CD4-positive, alpha-beta T cell treated with Interleukin-21 for 1 hour (primary cell): Measurements from ENCODE around the gene RS1.
A peak's percentile ranks its signal among the peaks of the same experiment; 100 is the strongest.

ENCODE experiments used
- DNase-seq: peaks from one replicate; pipeline ENCODE4 v3.0.0-alpha.2; 2020

The RS1 gene

DNA sequence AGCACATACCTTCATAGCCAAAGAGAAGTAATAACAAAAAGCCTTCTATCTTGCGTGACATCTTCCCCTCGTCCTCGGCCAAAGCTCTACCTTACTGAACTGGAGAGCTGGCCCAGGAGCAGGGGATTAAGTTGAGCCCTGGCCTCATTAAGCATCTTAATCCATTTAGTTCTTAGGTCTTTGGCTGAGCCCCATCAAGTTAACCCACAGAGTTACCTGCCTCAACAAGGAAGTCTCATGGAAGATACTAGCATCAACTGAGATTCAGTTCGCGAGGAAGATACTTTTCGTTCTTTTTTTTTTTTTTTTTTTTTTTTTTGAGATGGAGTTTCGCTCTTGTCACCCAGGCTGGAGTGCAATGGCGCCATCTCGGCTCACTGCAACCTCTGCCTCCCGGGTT is at the start of gene RS1:
Gene RS1, minus strand, starts transcription at position 101 of the 400 bp plus-strand sequence. Its CDS starts 40 bp downstream, at position 61.
- no peak for DNase-seq

DNA sequence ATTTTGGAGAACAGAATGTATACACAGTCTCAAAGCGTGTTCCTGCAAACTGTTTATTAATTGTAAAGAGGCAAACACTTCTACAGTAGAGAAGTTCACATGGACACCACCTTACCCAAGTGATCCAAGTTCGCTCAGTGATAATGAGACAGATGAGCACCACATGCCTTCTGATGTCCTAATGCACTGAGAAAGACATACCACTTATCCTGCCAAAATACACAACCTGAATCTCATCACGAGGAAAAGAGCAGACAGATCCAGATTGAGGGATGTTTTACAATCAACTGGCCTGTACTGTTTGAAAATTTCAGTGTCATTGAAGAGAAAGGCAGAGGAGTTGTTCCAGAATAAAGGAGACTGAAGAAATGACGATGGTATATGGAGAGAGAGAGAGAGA is 47.9 kb upstream of the RS1 start:
- DNase-seq = no peak

DNA sequence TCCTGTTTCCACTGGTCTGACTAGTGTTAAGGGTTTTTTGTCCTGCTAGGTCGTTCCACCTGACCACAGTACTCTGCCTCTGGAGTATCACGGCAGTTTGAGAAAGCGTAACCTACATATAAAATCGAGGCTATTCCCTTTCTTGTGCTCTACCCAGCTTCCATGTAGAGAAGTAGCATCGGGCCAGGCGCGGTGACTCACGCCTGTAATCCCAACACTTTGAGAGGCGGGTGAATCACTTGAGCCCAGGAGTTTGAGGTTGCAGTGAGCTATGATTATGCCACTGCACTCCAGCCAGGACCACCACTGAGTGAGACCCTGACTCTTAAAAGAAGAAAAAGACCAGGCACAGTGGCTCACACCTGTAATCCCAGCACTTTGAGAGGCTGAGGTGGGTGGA is 43.0 kb upstream of the RS1 start:
- DNase-seq = no peak

DNA sequence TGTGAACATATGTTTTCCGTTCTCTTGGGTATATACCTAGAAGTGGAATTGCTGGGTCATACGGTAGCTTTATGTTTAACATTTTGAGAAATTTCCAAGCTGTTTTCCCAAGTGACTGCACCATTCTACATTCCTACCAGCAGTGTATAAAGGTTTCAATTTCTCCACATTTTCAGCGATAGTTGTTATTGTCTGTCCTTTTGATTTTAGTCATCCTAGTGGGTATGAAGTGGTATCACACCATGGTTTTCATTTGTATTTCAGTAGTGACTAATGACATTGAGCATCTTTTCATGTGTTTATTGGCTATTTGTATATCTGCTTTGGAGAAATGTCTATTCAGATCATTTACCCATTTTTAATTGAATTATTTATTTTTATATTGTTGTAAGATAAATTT is 37.9 kb upstream of the RS1 start:
- no peak for DNase-seq

DNA sequence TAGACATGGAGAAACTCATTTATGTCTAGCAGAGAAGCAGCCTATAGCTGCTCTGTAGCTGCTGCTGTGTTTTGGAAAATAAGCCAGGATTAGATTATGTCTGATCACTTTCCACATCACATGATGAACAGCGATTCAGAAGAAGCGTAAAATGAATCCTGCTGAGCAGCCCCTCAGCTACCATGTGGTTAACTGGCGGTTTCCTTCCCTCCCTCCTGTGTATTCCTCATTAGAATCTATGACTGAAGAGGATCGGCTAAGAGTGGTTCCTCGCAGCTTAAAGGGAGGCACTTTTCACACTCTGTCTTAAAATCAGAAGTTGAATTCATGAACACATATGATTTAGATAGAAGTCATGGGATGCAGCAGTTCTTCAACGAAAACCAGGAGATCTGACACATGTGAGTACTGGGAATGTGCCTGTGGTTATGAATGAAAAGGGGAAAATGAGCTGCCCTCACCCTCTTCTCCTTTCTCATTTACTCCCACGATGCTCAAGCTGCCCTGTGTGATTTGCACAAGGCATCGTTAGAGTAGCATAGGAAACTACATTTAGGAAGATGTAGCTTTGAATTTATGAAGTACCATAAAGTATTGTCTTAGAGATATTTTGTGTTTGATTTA is 35.6 kb upstream of the RS1 start, which contains the start of gene PPEF1:
Gene PPEF1, plus strand, starts transcription at position 220 of the 624 bp plus-strand sequence. Its CDS starts 136 bp downstream, at position 356.
- no peak for DNase-seq

DNA sequence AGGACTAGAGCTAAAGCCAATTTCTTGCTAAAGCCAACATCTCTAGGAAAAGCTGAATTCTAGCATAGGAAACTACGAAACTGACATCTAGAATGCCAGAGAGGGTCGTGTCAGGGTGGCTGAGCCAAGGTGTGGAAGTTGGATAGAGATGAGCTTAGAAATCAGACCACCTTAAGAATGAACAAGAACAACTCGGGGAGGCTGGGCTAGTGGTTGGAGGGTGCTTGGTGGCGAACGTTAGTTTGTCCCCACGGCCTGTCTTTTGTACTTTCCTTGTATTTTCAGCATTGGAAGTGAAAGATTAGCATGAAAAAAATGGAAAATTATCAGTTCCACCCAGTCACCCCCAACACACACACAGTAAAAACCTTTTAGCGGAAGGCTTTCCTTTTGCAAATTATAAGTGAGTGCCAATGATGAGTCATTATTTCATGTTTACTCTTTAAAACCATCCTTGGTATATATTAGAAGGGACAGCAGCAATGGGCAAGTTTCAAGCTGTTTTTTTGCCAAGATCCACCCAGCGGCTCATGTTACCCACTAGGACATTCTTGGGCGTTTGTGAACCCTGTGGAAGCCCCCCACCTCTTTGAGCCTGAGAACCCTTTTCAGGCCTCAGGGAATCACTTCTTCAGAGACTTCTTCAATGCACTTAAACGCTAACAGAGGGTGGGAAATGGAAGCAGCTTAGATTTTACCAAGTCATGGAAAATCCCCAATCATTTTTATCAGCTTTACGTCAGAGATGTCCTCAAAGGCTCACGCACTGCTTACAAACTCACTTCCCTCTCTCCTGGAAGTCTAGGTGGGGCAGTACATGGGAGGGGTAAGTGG is 30.7 kb upstream of the RS1 start:
- DNase-seq = no peak

DNA sequence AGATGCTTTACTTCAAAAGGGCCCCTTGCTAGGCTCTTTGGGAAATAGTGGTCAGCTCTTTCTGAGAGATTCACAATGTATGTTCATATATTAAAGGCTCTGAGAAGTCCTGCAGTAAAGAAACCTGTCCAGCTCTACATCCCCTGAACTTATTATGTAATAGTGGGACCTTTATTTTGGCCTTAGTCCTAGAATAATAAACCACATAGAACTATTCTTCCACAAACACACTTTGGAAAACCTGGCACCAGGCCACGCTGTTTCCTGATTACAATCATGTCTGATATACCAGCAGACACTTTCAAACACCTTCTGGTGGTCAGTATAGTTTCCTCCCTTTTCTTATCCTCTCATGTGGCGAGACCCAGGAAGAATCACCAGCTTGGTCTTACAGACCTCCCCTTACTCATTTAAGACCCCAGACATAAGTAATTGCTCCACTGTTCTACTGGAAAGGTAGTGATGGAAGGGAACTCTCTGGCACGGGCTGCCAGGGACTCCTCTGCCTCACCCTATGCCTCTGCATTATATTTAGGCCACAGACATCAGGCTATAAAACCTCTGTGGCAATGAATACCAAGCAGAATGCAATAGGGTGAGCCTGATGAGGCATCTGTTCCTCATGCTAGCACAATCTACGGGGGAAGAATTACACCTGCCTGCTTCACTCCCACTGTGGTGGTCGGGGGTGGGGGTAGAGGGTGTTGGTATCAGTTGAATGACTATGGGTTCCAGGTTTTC is 29.9 kb upstream of the RS1 start:
- no peak for DNase-seq

DNA sequence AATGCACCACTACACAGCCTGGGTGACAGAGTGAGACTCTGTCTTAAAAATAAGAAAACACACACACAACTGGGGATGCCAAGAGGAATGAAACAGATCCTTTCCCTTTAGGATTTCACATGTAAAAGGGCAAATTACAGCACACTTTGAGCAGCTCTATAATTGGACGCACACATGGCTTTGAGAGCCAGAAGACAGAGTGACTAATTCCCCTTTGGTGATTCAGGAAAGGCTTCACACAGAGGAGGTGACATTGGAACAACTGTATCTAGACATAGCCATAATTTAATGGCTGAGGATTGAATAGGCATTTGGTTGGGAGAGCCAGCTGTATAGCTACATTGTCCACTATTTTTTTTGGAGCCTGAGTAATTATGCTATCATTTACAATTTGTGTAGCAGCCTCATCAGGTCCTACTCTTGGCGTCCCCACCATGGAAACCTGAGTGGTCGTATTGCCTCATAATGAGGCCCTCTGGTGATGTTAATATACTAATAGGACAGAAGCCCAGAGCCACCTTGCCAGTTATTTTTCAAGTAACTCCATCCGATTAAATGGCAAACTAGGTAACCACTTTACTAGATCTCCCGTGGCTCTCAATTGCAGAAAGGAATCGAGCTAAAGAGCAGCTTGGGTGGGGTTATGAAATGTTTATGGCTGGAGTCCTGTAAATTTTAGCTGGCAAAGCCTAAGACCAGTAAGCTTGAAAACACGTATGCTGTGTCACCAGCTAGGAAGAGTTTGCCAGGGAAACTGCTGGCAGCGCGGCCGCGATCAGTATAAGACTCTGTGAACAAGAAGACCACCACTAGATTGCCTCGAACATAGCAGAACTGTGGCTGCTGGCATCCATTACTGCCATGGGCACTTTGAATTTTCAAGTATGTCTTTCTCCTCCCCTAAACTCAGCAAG is 27.1 kb upstream of the RS1 start:
- DNase-seq = no peak

DNA sequence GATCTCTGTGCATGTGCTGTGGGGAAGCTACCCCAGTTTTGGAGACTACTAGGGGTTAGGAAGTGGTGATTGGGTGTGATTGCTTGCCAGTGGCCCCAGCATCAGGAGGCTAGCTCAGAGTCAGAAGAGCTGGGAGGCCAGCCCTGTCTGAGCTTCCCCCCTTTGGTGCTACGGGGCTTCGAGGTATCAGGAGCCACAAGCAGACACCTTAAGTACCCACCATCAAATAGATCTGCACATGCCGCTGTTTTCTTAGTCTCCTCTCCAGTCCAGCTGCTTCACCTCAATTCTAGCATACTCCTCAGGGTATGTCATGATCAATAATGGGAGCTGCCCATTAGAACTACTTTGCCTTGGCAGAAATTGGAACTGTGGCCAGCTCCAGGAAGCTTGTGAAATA is 24.7 kb upstream of the RS1 start:
- no peak for DNase-seq

DNA sequence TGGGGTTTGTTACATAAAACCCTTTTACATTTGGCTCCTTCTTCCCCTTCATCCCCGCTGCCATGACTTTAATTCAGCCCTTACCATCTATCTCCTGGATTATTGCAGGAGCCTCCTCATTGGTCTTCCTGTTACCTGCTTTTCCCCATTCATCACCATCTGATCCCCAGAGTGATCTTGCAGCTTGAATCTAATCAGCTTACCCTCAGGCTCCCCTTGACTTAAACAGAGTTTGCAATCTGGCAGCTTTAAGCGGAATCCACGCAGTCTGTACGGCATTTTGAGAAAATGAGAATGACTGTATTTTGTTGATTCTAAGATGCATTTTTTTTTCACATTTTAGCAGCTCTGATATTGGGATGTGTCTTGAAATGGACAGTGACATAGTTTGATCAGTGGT is 20.6 kb upstream of the RS1 start:
- no peak for DNase-seq

DNA sequence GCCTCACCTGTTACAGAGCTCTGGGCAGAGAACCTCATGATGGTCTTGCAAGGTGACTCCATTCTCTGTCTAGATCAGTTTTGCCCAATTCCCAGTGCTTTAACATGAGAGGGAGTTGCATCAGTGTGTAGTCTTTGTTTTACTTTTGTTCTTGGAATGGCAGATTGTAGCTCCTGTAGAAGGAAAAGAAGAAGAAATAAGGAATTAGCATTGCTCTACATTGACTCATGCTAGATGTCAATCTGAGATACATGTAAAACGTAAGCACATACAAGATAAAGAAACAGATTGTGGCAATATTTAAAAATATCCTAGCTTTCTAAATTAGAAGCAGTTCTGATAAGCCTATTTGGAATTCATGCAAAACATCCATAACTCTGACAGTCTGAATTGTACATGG is 19.5 kb upstream of the RS1 start:
- DNase-seq = no peak

DNA sequence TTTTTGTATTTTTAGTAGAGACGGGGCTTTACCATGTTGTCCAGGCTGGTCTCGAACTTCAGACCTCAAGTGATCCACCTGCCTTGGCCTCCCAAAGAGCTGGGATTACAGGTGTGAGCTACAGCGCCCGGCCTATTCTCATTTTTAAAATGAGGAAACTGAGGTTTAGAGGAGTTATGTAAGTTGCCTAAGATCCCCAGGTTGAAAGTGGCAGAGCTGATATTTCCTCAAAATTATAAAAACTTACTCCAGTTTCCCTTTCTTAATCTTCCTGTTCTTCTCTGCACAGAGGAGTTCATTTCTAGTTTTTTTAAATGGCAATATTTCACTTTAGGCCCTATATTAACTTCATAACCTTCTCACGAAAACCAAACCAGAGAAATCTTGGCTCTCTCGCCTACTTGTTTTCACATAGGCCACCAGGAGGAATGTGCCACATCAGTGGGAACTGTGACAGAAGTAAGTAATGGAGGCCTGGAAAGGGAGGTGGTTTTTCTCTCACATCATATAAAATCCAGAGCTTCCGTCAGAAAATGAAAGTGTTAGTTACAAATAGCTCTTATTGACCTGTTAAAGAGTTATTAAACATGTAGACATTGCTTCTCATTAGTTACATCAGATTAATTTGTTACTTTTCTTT is 16.1 kb upstream of the RS1 start:
- no peak for DNase-seq

DNA sequence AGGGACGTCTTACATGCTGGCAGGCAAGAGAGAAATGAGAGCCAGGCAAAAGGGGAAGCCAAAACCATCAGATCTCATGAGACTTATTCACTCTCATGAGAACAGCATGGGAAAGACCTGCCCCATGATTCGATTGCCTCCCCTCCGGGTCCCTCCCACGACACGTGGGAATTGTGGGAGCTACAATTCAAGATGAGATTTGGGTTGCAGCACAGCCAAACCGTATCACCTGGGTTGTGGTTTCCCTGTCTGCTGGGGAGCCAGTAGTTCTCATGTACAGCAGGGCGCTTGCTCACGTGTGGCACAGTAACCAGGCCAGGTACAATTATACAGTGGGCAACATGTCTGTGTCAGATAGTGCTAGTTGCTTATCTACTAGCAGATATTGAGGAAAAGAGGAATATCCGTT is 11.1 kb upstream of the RS1 start:
- DNase-seq = no peak

DNA sequence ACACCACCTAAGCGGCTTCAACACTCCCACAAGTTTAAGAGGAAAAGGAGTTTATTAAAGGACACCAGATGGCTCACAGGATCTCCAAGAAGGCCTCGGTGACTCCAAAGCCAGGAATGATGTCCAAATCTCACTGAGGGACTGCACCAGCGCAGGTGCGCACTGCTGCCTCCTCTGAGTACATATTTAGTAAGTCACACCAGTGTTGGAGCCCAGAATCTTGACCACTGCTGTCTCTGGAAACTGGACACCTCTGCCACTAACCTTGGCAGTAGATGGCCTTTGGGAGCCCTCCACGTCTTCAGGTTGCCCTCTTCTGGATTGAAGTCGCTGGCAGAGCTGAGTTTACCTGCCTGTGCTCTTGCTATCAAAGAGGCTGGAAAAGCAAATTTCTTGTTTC is 10.1 kb upstream of the RS1 start:
- DNase-seq = no peak

DNA sequence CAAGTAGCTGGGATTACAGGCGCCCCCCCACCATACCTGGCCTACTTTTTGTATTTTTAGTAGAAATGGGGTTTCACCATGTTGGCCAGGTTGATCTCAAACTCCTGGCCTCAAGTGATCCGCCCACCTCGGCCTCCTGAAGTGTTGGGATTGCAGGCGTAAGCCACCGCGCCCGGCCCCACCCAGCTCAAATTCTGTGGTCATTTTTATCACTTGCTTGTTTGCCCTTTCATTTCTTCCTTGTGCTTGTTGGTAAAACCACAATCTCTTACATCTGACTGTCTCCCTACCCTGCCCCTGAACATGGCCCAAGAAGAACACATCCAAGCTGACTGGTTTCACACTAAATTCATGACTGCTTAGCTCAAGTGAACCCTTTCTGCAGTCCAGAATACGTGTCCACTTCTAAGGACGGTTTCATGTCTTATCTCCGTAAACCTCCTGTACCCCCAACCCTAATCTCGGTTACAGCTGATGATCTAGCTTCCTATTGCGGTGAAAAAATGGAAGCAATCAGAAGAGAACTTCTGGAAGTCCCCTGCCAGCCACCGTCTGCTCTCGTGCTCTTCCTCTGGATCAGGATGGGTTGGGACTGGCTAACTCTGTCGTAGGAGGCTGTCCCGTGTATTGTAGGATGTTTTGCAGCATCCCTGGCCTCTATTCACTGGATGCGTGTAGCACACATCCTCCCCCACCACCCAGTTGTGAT is 5.4 kb upstream of the RS1 start:
- DNase-seq = no peak

DNA sequence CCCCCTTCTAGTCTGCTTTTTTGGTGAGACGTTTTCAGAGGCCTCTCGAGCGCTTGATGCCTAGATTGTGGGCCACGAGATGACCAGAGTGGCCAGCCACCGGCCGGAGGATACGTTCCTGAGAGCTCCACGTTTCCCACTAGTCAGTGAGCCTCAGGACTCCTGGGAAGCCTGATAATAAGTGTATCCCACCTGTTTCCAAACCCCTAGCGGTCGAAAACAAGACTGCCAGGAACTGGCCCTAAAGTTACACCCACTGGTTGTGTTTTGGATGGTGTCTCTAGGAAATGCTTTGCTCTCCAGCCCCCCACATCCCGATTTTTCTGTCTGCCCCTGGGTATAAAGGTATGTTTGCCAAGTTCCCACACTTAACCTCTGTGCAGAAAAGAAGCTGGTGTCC is 4.6 kb upstream of the RS1 start:
- no peak for DNase-seq

DNA sequence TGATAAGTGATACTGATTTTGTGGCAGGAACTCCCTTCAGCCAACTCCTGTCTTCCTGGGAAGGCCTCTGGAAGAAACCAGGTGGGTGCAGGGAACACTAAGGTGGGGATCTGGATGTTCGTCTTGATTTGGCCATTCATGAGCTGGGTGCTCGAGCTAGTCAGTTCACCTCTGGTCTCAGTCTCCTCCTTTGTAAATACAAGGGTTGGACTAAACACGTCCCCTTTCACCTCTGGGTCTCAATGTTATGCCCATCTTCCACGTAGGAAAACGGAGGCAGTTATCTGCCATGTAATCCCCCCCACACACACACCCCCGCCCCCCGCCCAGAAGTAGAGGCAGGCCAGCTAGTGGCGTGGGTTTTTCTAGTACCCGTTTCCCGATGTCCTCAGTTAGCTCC is 4.1 kb upstream of the RS1 start:
- no peak for DNase-seq

DNA sequence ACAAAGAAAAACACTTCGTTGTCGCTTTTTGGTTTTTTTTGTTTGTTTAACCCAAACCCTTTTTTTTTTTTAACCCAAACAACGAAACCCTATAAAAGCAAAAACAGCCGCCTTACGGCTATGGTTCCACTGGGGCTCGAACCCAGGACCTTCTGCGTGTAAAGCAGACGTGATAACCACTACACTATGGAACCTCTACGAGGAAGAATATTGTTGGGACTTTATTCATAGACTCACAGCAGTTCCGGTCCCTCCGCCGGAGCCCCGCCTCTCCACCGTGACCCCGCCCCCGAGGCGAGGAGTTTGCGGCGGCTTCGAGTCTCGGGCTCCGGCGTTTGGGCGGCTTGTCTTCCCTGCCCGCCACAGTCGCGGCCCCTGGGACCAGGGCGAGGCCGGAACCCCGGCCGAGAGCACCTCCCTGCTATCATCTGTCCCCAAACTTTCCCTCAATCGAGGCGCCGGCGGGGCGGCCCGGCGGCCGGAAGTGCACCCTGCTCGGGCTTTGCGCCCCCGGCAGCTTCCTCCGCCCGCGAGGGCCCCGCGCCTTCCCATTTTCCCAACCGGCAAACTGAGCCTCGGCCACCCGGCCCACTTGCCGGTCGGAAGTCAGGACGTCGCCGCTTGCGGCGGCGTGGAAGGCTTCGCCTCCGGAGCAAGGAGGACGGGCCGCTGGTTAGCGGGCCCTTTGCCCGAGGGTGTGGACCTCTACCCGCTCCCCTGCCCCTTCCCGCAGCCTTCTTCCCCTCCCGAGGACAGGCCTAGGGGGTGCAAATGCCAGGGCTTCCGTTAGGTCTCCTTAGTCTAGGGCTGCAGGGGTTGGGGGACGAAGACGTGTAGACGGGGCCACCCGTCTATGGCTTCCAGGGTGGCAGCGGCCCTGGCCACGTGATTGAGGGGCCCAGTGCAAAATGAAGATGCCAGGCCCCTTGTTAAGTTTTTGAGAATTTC is 3.2 kb upstream of the RS1 start:
- peak; percentile 90 for DNase-seq

DNA sequence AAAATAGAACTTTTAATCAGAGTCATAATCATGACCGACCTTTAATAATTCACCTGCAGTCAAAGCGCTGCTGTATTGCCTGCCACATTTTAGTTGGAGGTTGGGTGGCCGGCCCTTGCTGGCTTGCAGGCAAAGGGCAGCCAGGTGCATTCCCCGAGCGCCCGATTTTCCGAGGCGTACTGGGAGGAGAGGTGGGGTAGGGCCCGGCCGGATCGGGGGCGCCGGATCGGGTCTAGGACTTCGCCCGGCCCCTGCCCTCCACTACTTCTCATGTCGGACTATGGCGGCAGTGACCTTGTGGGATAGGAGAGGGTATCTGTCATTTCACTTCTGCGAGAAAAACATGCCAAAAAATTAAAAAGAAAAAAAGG is 2.5 kb upstream of the RS1 start:
- no peak for DNase-seq

DNA sequence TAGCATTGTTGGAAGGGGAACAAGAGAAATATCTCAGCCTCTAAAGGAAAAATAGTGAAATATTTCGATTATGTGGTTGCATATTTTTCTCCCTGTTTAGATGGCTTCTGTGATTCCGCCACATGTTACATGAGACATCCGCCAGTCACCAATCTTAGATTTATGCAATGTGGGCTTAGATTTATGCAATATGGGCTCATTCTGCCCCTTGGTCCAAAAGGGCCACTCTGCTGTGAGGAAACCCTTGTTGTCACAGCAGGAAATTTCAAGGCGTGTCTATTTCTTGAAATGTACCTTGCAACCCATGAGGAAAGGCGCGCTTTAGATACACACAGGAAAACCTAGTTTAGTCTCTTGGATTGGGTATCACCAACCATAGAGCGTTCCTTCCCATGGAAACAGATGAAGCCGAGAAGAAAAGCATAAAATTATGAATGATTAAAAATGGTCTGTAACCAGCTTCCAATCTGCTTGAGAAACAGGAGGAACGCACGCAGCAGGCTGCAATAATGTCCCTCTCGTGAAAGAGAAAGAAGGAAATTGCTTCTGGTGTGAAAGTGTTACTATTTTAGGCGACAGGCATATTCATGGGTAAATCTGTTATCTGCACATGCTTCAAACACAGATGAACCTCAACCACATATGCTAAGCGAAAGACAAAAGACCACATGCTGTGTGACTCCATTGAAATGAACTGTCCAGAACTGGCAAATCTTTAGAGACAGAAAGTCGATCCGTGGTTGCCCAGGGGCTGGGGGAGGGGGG is 3.7 kb downstream of the RS1 start:
- no peak for DNase-seq
